SU-DHL-6 (cell line): Measurements from ENCODE around the gene HOXB6.

ENCODE experiments used
- H2AFZ ChIP-seq: fragments of 200-600 bp; sonication (generic); 2 replicates; pipeline ENCODE4 v1.6.1; 2014; ENCODE audit warnings: low read depth, mild to moderate bottlenecking, moderate library complexity, mixed read lengths, antibody characterized with exemption, low read length; ENCODE audit not compliant: severe bottlenecking
- H3F3A ChIP-seq: fragments of 200-600 bp; shearing (Covaris generic); 2 replicates; pipeline ENCODE4 v1.6.0; 2016; ENCODE audit warnings: antibody characterized with exemption, mild to moderate bottlenecking; ENCODE audit not compliant: insufficient read depth
- H3K27ac ChIP-seq: fragments of 200-600 bp; sonication (generic); 2 replicates; pipeline ENCODE4 v1.5.1; 2016; ENCODE audit warnings: low read depth, mild to moderate bottlenecking, low read length, moderate library complexity, mixed read lengths
- H3K27me3 ChIP-seq: fragments of 200-600 bp; sonication (generic), shearing (Covaris generic); 2 replicates; pipeline ENCODE4 v1.6.0; 2014; ENCODE audit warnings: mild to moderate bottlenecking, low read length
- H3K36me3 ChIP-seq: fragments of 200-600 bp; sonication (generic); 2 replicates; pipeline ENCODE4 v1.6.1; 2014; ENCODE audit warnings: mild to moderate bottlenecking, low read length, mixed read lengths
- H3K4me2 ChIP-seq: fragments of 300-600, 200-600 bp; shearing (Covaris generic), sonication (generic); 2 replicates; pipeline ENCODE4 v1.6.0; 2014; ENCODE audit warnings: low read length, low read depth, mild to moderate bottlenecking; ENCODE audit not compliant: poor library complexity, severe bottlenecking
- H3K4me3 ChIP-seq: fragments of 200-600 bp; sonication (generic); 2 replicates; pipeline ENCODE4 v1.5.1; 2014; ENCODE audit warnings: antibody characterized with exemption, low read length, mild to moderate bottlenecking, mixed read lengths; ENCODE audit not compliant: insufficient read depth, poor library complexity, severe bottlenecking
- H3K79me2 ChIP-seq: fragments of 200-600 bp; sonication (generic); 2 replicates; pipeline ENCODE4 v1.6.1; 2014; ENCODE audit warnings: mild to moderate bottlenecking, low read length, moderate library complexity; ENCODE audit not compliant: insufficient read depth
- H3K9ac ChIP-seq: fragments of 200-600 bp; sonication (generic); 2 replicates; pipeline ENCODE4 v1.7.0; 2014; ENCODE audit warnings: mild to moderate bottlenecking, low read length
- H3K9me2 ChIP-seq: fragments of 200-600 bp; sonication (generic); replicated peaks from 2 replicates; pipeline ENCODE4 v1.6.1; 2014; ENCODE audit warnings: low read length; ENCODE audit not compliant: insufficient read depth
- H3K9me3 ChIP-seq: fragments of 200-600 bp; sonication (generic); 2 replicates; pipeline ENCODE4 v1.6.1; 2014; ENCODE audit warnings: low read length, mixed read lengths; ENCODE audit not compliant: insufficient read depth
- H4K20me1 ChIP-seq: fragments of 200-600 bp; sonication (generic); 2 replicates; pipeline ENCODE4 v1.6.1; 2014; ENCODE audit warnings: low read depth, mild to moderate bottlenecking, antibody characterized with exemption, low read length, moderate library complexity, mixed read lengths
- CTCF ChIP-seq: fragments of 200-600 bp; sonication (generic); IDR thresholded peaks from one replicate; pipeline ENCODE4 v1.5.1; 2017; ENCODE audit warnings: antibody characterized with exemption, mild to moderate bottlenecking, low read length, moderate library complexity; ENCODE audit not compliant: insufficient read depth, poor library complexity, severe bottlenecking
- EZH2phosphoT487 ChIP-seq: fragments of 200-600 bp; sonication (generic), shearing (Covaris generic); conservative IDR thresholded peaks from 2 replicates; pipeline ENCODE4 v1.6.1; 2018; ENCODE audit warnings: mild to moderate bottlenecking, antibody characterized with exemption, low read length, moderate library complexity, mixed read lengths

Gene HOXB6

GRCh38 chr17:48549914-48550501 lies 54.8 kb downstream of the HOXB6 start:
- no peaks in the 10 kb centered on the region for H3K27me3 ChIP-seq
- H3K9me3 ChIP-seq: no peaks in the 10 kb centered on the region
- H3K9ac ChIP-seq: no peak overlapping the region
- no peak overlapping the region for H3K27ac ChIP-seq
- TF ChIP-seq EZH2phosphoT487 (no peak), CTCF (no peak)
- no peak overlapping the region for H3K4me3 ChIP-seq
- no peaks in the 10 kb centered on the region for H3K36me3 ChIP-seq
- no peaks in the 10 kb centered on the region for H4K20me1 ChIP-seq
- H3K9me2 ChIP-seq: no peaks in the 10 kb centered on the region
- no peaks in the 10 kb centered on the region for H3K79me2 ChIP-seq
- no peak overlapping the region for H2AFZ ChIP-seq
- H3K4me2 ChIP-seq: no peak overlapping the region
- H3F3A ChIP-seq: no peaks in the 10 kb centered on the region

GRCh38 chr17:48549281-48549630 lies 55.5 kb downstream of the HOXB6 start:
- no peaks in the 10 kb centered on the region for H4K20me1 ChIP-seq
- H3K27me3 ChIP-seq: no peaks in the 10 kb centered on the region
- H3K79me2 ChIP-seq: no peaks in the 10 kb centered on the region
- H3K4me3 ChIP-seq: no peak overlapping the region
- no peaks in the 10 kb centered on the region for H3K9me3 ChIP-seq
- no peak for TF ChIP-seq CTCF
- no peak for TF ChIP-seq EZH2phosphoT487
- no peaks in the 10 kb centered on the region for H3F3A ChIP-seq
- no peaks in the 10 kb centered on the region for H3K36me3 ChIP-seq
- H3K27ac ChIP-seq: no peak overlapping the region
- H2AFZ ChIP-seq: no peak overlapping the region
- H3K9me2 ChIP-seq: no peaks in the 10 kb centered on the region
- no peak overlapping the region for H3K4me2 ChIP-seq
- H3K9ac ChIP-seq: no peak overlapping the region

- H3K79me2 ChIP-seq: no peaks in the 10 kb centered on the region
- no peak for TF ChIP-seq EZH2phosphoT487
- TF ChIP-seq CTCF: no peak
- no peaks in the 10 kb centered on the region for H3K9me2 ChIP-seq
- no peak overlapping the region for H3K27ac ChIP-seq
- no peak overlapping the region for H3K9ac ChIP-seq
- H3K27me3 ChIP-seq: no peaks in the 10 kb centered on the region
- H3K4me3 ChIP-seq: no peak overlapping the region
- H3K9me3 ChIP-seq: no peaks in the 10 kb centered on the region
- H3K4me2 ChIP-seq: no peak overlapping the region
- H3K36me3 ChIP-seq: no peaks in the 10 kb centered on the region
- no peaks in the 10 kb centered on the region for H4K20me1 ChIP-seq
- no peak overlapping the region for H2AFZ ChIP-seq
- no peaks in the 10 kb centered on the region for H3F3A ChIP-seq
Observed at GRCh38 chr17:48548523-48549280, 56.1 kb downstream of the HOXB6 start.
